Immature natural killer cell (primary cell): ENCODE measurements around the gene ZBTB18. TPM values are rescaled to one million over a fixed set of nuclear protein-coding genes. Genes with fewer than 3 reads are reported as not detected.

Source experiments
- DNase-seq, 3 donors: peaks; one replicate each; pipeline ENCODE4 v3.0.0; 2022; ENCODE audit warnings: mixed read lengths in 1 of 3
- H3K27ac Mint-ChIP-seq, 6 donors: one replicate each; pipeline ENCODE4 v1.8.0; 2020; ENCODE audit warnings: mixed read lengths in 6 of 6, mild to moderate bottlenecking in 5 of 6, inconsistent platforms in 4 of 6, moderate library complexity in 3 of 6
- H3K27me3 Mint-ChIP-seq, 3 donors: one replicate each; pipeline ENCODE4 v1.8.0; 2020 to 2021; ENCODE audit warnings: low read depth in 3 of 3, mild to moderate bottlenecking in 3 of 3, mixed read lengths in 3 of 3, moderate library complexity in 3 of 3, inconsistent platforms in 1 of 3
- H3K36me3 Mint-ChIP-seq, 3 donors: one replicate each; pipeline ENCODE4 v1.8.0; 2020; ENCODE audit warnings: mixed read lengths in 3 of 3, inconsistent platforms in 2 of 3, mild to moderate bottlenecking in 2 of 3
- H3K4me1 Mint-ChIP-seq, 2 donors: one replicate each; pipeline ENCODE4 v1.8.0; 2020; ENCODE audit warnings: inconsistent platforms in 2 of 2, mild to moderate bottlenecking in 2 of 2, mixed read lengths in 2 of 2, moderate library complexity in 1 of 2
- H3K4me3 Mint-ChIP-seq, 5 donors: one replicate each; pipeline ENCODE4 v1.8.0; 2020; ENCODE audit warnings: mild to moderate bottlenecking in 5 of 5, mixed read lengths in 5 of 5, inconsistent platforms in 3 of 5, moderate library complexity in 3 of 5
- H3K9me3 Mint-ChIP-seq, 6 donors: one replicate each; pipeline ENCODE4 v1.8.0; 2020; ENCODE audit warnings: mild to moderate bottlenecking in 6 of 6, mixed read lengths in 6 of 6, inconsistent platforms in 4 of 6, moderate library complexity in 3 of 6
- polyA plus RNA-seq, 3 donors: library from polyadenylated mRNA; unstranded; fragments of 300-500 nt; fragmentation: Illumina TruSeq; gene quantifications; one replicate each; pipeline ENCODE4 v1.2.3, GENCODE V29; 2021

The ZBTB18 gene
- polyA plus RNA-seq, 3 donors from 2014 or later: 0.25 to 0.99 (median 0.72) TPM

DNA sequence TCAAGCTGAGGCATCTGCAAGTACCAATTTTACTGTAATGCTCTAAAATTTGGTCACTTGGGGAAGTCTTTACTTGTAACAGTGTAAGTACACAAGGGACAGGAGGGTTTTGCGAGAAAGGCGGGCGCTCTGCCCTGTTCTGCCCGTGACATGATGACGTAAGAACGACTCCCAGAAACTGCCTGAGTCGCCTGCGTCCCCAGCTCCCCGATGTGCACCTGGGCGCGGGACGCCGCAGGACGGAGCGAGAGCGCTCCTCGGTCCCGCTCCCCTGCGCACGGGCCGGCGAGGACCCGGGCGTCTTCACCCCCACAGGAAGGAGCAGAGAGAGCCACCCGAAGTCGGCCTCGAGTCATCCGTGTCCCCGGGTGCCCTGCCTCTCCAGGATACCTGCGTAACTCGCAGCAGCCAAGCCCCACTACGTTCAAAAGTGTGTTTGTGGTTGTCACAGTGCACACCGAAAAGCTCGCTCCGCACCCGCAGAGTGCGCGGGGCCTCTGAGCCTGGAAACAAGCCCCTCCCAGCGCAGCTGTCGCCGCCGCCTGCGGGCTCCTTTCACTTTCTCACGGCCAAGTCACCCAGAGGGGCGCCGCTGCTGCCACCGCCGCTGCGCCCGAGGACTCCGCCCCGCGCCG is 3.3 kb upstream of the ZBTB18 start:
- peak in 2 of 3 donors; percentile 96 to 98 for DNase-seq
- Mint-ChIP-seq H3K27me3 (peaks cover 19 to 30% (median 27%) of the 10 kb centered on the region in 3 donors), H3K36me3 (no peaks in the 10 kb centered on the region), H3K9me3 (no peaks in the 10 kb centered on the region), H3K27ac (peak overlapping the region; percentile 93 to 98 (median 94)), H3K4me1 (peaks cover 11 to 27% of the 10 kb centered on the region in 2 donors), H3K4me3 (peak overlapping the region; percentile 92 to 94 (median 94))

GRCh38 chr1:244048256-244049161 is 2.6 kb upstream of the ZBTB18 start:
- DNase-seq: peak; percentile 93 to 97 (median 97)
- no peaks in the 10 kb centered on the region for H3K36me3 Mint-ChIP-seq
- H3K4me1 Mint-ChIP-seq: peaks cover 11 to 27% of the 10 kb centered on the region in 2 donors
- peak overlapping the region in 5 of 6 donors; percentile 68 to 98 (median 94) for H3K27ac Mint-ChIP-seq
- H3K9me3 Mint-ChIP-seq: no peaks in the 10 kb centered on the region
- peaks cover 19 to 30% (median 27%) of the 10 kb centered on the region in 3 donors for H3K27me3 Mint-ChIP-seq
- H3K4me3 Mint-ChIP-seq: peak overlapping the region; percentile 92 to 94 (median 94)

DNA sequence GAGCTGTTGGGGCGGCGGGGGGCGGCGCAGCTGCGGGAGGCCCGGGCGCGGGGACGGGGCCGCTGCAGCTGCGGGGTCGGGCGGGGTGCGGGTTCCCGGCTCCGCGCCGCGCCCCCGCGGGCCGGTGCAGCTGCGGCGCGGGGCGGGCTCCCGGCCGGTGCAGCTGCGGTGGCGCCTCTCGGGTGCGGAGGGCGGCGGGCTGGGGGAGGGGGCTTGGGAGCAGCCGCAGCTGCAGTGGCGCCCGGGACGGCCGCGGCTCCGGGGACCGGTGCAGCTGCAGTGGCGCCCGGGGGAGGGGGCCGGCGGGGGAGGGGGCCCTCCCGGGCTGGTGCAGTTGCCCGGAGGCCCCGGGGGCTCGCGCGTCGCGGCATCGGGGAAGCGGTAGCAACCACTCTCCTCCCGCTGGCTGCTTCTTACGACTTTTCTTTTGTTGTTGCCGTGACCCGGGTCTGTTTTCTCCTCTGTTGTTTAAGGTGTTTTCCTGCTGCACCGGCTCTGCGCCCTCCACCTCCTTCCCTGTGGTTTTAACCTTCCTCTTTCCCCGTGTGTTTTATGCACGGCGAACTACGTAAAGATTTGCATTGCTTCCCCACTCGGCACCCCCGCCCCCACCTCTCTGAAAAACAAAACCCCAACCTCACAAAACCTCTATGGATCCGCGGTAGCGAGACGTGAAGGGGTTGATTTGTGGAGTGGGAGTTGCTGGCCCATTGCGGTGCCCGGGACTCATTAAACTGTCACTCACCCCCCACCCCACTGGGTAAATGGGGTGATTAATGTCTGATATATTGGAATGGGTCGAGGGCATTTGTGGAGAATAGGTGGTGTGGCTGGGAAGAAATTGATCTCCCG is 1.7 kb upstream of the ZBTB18 start:
- Mint-ChIP-seq H3K36me3 (no peaks in the 10 kb centered on the region), H3K4me1 (peaks cover 11 to 27% of the 10 kb centered on the region in 2 donors), H3K27me3 (peaks cover 19 to 28% (median 27%) of the 10 kb centered on the region in 3 donors), H3K9me3 (no peaks in the 10 kb centered on the region), H3K27ac (peak overlapping the region; percentile 71 to 98 (median 90)), H3K4me3 (peak overlapping the region; percentile 95 to 99 (median 98))
- DNase-seq: peak; percentile 41 to 53 (median 47)

DNA sequence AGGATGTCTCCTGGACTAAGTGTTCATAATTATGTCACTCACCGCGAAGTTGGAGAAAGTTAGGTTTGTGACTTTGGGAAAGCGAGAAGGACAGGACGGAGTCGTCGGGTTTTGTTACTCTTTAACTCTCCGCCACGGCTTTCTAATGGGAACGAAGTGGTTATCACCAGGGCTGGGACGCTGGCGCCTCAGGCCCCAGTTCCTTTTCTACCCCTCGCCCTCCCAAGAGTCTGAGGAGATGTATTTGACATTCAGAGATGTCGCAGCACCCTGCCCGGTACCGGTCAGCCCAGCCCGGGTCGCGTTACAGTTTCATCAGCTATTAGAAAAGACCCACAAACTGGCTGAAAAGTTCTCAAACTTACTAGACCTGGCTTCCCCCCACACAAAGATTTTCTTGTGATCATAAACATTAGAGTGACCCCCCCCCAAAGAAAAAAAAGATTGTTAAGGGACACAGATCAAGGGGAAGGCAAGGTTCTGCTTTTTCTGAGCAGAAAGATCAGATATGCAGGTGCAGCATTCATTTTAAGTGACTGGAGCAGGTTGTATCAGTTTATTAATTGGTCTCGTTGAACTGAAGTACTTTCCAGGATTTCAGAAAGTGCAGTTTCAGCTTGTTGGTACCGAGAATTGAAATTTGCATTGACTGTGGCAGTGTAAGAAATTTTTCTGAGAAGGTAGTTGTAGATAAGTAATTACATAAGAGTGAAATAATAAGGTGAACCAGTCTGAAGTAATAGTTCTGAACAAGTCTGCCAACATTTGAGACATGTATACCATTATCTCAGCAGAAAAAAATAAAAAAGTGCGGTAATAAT is 859 bp upstream of the ZBTB18 start:
- Mint-ChIP-seq H3K36me3 (peaks cover 0 to under 1% (median 0%) of the 10 kb centered on the region in 3 donors), H3K9me3 (no peaks in the 10 kb centered on the region), H3K4me1 (peaks cover 11 to 27% of the 10 kb centered on the region in 2 donors), H3K27me3 (peaks cover 19 to 28% (median 27%) of the 10 kb centered on the region in 3 donors), H3K4me3 (peak overlapping the region; percentile 95 to 99 (median 98)), H3K27ac (peak overlapping the region; percentile 71 to 98 (median 90))
- peak in 1 of 3 donors; percentile 10 for DNase-seq

GRCh38 chr1:244052016-244052727 is 1.1 kb downstream of the ZBTB18 start:
- no peak overlapping the region for H3K4me3 Mint-ChIP-seq
- peaks cover 0 to 8% (median 0%) of the 10 kb centered on the region in 3 donors for H3K36me3 Mint-ChIP-seq
- H3K4me1 Mint-ChIP-seq: peaks cover 4 to 20% of the 10 kb centered on the region in 2 donors
- peaks cover 18 to 21% (median 21%) of the 10 kb centered on the region in 3 donors for H3K27me3 Mint-ChIP-seq
- H3K27ac Mint-ChIP-seq: no peak overlapping the region
- no peak for DNase-seq
- no peaks in the 10 kb centered on the region for H3K9me3 Mint-ChIP-seq

GRCh38 chr1:244052728-244053312 is 1.7 kb downstream of the ZBTB18 start:
- Mint-ChIP-seq H3K27ac (no peak overlapping the region), H3K4me3 (no peak overlapping the region), H3K36me3 (peaks cover 0 to 8% (median 0%) of the 10 kb centered on the region in 3 donors), H3K9me3 (no peaks in the 10 kb centered on the region), H3K27me3 (peaks cover 11 to 15% (median 15%) of the 10 kb centered on the region in 3 donors), H3K4me1 (peaks cover 0 to 16% of the 10 kb centered on the region in 2 donors)
- DNase-seq: no peak

- Mint-ChIP-seq H3K27ac (no peak overlapping the region), H3K36me3 (peaks cover 0 to 8% (median 0%) of the 10 kb centered on the region in 3 donors), H3K4me3 (no peak overlapping the region), H3K4me1 (peaks cover 0 to 16% of the 10 kb centered on the region in 2 donors), H3K27me3 (peaks cover 7 to 10% (median 10%) of the 10 kb centered on the region in 3 donors), H3K9me3 (no peaks in the 10 kb centered on the region)
- DNase-seq: no peak
Observed at GRCh38 chr1:244053831-244054230, 2.7 kb downstream of the ZBTB18 start.

- H3K27me3 Mint-ChIP-seq: peaks cover 7 to 9% (median 9%) of the 10 kb centered on the region in 3 donors
- H3K9me3 Mint-ChIP-seq: no peaks in the 10 kb centered on the region
- H3K36me3 Mint-ChIP-seq: peaks cover 0 to 8% (median 0%) of the 10 kb centered on the region in 3 donors
- no peak for DNase-seq
- H3K27ac Mint-ChIP-seq: no peak overlapping the region
- peaks cover 0 to 16% of the 10 kb centered on the region in 2 donors for H3K4me1 Mint-ChIP-seq
- H3K4me3 Mint-ChIP-seq: no peak overlapping the region
Observed at GRCh38 chr1:244054247-244054923, 3.3 kb downstream of the ZBTB18 start.

DNA sequence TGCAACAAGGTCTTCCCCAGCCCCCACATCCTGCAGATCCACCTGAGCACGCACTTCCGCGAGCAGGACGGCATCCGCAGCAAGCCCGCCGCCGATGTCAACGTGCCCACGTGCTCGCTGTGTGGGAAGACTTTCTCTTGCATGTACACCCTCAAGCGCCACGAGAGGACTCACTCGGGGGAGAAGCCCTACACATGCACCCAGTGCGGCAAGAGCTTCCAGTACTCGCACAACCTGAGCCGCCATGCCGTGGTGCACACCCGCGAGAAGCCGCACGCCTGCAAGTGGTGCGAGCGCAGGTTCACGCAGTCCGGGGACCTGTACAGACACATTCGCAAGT is 3.8 kb downstream of the ZBTB18 start:
- no peak for DNase-seq
- Mint-ChIP-seq H3K36me3 (peaks cover 0 to 8% (median 0%) of the 10 kb centered on the region in 3 donors), H3K4me1 (peaks cover 0 to 11% of the 10 kb centered on the region in 2 donors), H3K4me3 (no peak overlapping the region), H3K27me3 (peaks cover 2 to 4% (median 4%) of the 10 kb centered on the region in 3 donors), H3K27ac (no peak overlapping the region), H3K9me3 (no peaks in the 10 kb centered on the region)

- Mint-ChIP-seq H3K4me3 (no peak overlapping the region), H3K27me3 (peaks cover 0 to 3% (median 0%) of the 10 kb centered on the region in 3 donors), H3K9me3 (no peaks in the 10 kb centered on the region), H3K27ac (no peak overlapping the region), H3K36me3 (peaks cover 0 to 8% (median 0%) of the 10 kb centered on the region in 3 donors), H3K4me1 (no peaks in the 10 kb centered on the region)
- DNase-seq: no peak
Observed at GRCh38 chr1:244056577-244056976, 5.5 kb downstream of the ZBTB18 start.

DNA sequence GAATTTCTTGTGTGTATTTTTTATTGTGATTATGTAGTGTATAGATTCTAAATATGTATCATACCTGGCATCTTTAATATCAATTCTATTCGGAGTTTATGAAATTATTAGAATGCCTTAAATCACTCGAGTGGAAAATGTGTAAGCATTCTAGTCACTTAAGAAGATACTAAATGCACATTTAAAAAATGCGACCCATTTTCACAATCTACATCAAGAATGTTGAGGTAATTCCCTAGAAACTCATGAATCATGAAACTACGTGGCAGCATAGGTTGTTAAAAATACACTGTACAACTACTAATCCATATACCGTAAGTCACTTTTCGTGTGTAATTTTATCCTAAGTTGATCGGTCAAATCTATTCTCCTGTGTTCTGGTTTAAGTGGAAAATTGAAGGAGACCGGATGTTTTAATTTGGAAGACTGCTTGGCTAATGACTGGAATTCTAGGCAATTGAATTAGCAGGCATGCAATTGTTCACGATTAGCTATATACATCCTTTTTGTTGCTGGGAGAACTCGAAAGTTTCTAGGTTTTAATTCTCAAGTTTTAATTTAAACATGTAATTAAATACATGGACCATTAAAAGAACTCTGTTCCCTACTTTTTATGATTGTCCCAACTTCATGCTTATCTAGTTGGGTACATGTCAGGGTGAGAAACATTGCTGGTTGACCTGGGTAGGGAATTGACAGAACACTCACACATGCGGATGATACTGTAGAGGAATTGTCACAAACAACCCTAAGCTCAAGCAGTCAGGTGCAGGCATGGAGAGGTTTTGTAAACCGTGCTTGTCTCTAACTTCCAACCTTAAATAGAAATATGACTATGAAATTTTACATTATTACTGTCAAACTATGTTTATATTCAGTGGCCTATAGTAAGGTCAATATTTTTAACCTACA is 6.6 kb downstream of the ZBTB18 start:
- DNase-seq: no peak
- Mint-ChIP-seq H3K4me1 (no peaks in the 10 kb centered on the region), H3K4me3 (no peak overlapping the region)

More for the DNA sequence above, 6.6 kb downstream of the ZBTB18 start:
- Mint-ChIP-seq H3K9me3 (no peaks in the 10 kb centered on the region), H3K27me3 (peaks cover 0 to 6% (median 0%) of the 10 kb centered on the region in 3 donors), H3K27ac (no peak overlapping the region), H3K36me3 (peaks cover 0 to 8% (median 0%) of the 10 kb centered on the region in 3 donors)
